ENCODE data around the gene BACH2. TPM values are rescaled to one million over a fixed set of nuclear protein-coding genes. Genes with fewer than 3 reads are reported as not detected.

BACH2 gene
- polyA plus RNA-seq, 1 experiment, result 0.10 TPM

- POLR2A ChIA-PET, result no interaction called here
- 0 out of 2 replicates have a peak, but pooled peaks cover 1% of the 10 kb centered on the region for H3K27me3 ChIP-seq (ENCODE audit: control insufficient read depth, insufficient read depth, low read length)
- CTCF ChIA-PET, result no interaction called here
- TF ChIP-seq CTCF (IDR thresholded peaks at IDR 0.05; ENCODE audit: insufficient read depth, low read depth, low read length), result no peak
- no peak overlapping the region for H3K4me3 ChIP-seq (ENCODE audit: low read depth, low read length)
- H3K36me3 ChIP-seq (ENCODE audit: control insufficient read depth, insufficient read depth, low read length), result no peaks in the 10 kb centered on the region
- DNase-seq (ENCODE audit: low read depth), result no peak
Measured at GRCh38 chr6:90083891-90084290, 212.8 kb downstream of the BACH2 start.

- 0 out of 2 replicates have a peak, but pooled peaks cover 1% of the 10 kb centered on the region for H3K27me3 ChIP-seq (ENCODE audit: control insufficient read depth, insufficient read depth, low read length)
- H3K4me3 ChIP-seq (ENCODE audit: low read depth, low read length), result no peak overlapping the region
- POLR2A ChIA-PET, result no interaction called here
- TF ChIP-seq CTCF (IDR thresholded peaks at IDR 0.05; ENCODE audit: insufficient read depth, low read depth, low read length), result no peak
- CTCF ChIA-PET, result no interaction called here
- no peaks in the 10 kb centered on the region for H3K36me3 ChIP-seq (ENCODE audit: control insufficient read depth, insufficient read depth, low read length)
- no peak for DNase-seq (ENCODE audit: low read depth)
Measured at GRCh38 chr6:90082847-90083246, 213.8 kb downstream of the BACH2 start.

GRCh38 chr6:90080876-90081481, 215.7 kb downstream of the BACH2 start:
- no peaks in the 10 kb centered on the region for H3K36me3 ChIP-seq (ENCODE audit: control insufficient read depth, insufficient read depth, low read length)
- H3K27me3 ChIP-seq (ENCODE audit: control insufficient read depth, insufficient read depth, low read length), result 0 out of 2 replicates have a peak, but pooled peaks cover 1% of the 10 kb centered on the region
- CTCF ChIA-PET, result no interaction called here
- no peak for DNase-seq (ENCODE audit: low read depth)
- POLR2A ChIA-PET, result no interaction called here
- no peak for TF ChIP-seq CTCF (IDR thresholded peaks at IDR 0.05; ENCODE audit: insufficient read depth, low read depth, low read length)
- no peak overlapping the region for H3K4me3 ChIP-seq (ENCODE audit: low read depth, low read length)

GRCh38 chr6:90079560-90080490, 216.8 kb downstream of the BACH2 start:
- TF ChIP-seq CTCF (IDR thresholded peaks at IDR 0.05; ENCODE audit: insufficient read depth, low read depth, low read length), result no peak
- DNase-seq (ENCODE audit: low read depth), result no peak
- POLR2A ChIA-PET, result no interaction called here

GRCh38 chr6:90078513-90079289, 217.9 kb downstream of the BACH2 start:
- ChIA-PET POLR2A (no interaction called here), CTCF (no interaction called here)
- no peak overlapping the region for H3K4me3 ChIP-seq (ENCODE audit: low read depth, low read length)
- no peak for DNase-seq (ENCODE audit: low read depth)
- no peak for TF ChIP-seq CTCF (IDR thresholded peaks at IDR 0.05; ENCODE audit: insufficient read depth, low read depth, low read length)
- H3K27me3 ChIP-seq (ENCODE audit: control insufficient read depth, insufficient read depth, low read length), result peaks cover 1% of the 10 kb centered on the region; the same call in 1 of the 2 replicates
- H3K36me3 ChIP-seq (ENCODE audit: control insufficient read depth, insufficient read depth, low read length), result no peaks in the 10 kb centered on the region

More at GRCh38 chr6:90079560-90080490, 216.8 kb downstream of the BACH2 start:
- CTCF ChIA-PET, result no interaction called here
- Histone ChIP-seq H3K4me3 (ENCODE audit: low read depth, low read length) (no peak overlapping the region), H3K27me3 (ENCODE audit: control insufficient read depth, insufficient read depth, low read length) (0 out of 2 replicates have a peak, but pooled peaks cover 1% of the 10 kb centered on the region), H3K36me3 (ENCODE audit: control insufficient read depth, insufficient read depth, low read length) (no peaks in the 10 kb centered on the region)

All from BJ (cell line).